Mesendoderm (in vitro differentiated cells): ENCODE data around the gene KDM5C.

Experiments used
- DNase-seq: peaks from one replicate; pipeline ENCODE4 v3.0.0; 2013
- H2AK5ac ChIP-seq: 2 replicates; pipeline ENCODE4 v1.6.1; 2013; ENCODE audit warnings: low read length, inconsistent platforms
- H2BK120ac ChIP-seq: 2 replicates; pipeline ENCODE4 v1.6.1; 2013; ENCODE audit warnings: low read depth, mild to moderate bottlenecking, low read length, moderate library complexity, mixed read lengths
- H2BK15ac ChIP-seq: replicated peaks from 2 replicates; pipeline ENCODE4 v1.6.1; 2013; ENCODE audit warnings: low read depth, mild to moderate bottlenecking, moderate library complexity
- H2BK5ac ChIP-seq: 2 replicates; pipeline ENCODE4 v1.6.1; 2013; ENCODE audit warnings: low read length, inconsistent platforms
- H3K18ac ChIP-seq: 2 replicates; pipeline ENCODE4 v1.6.1; 2013; ENCODE audit warnings: mild to moderate bottlenecking, low read length, mixed read lengths
- H3K23ac ChIP-seq: one replicate; pipeline ENCODE4 v1.6.1; 2013; ENCODE audit warnings: low read length
- H3K27ac ChIP-seq: 2 replicates; pipeline ENCODE4 v1.5.1; 2013; ENCODE audit warnings: low read depth, mild to moderate bottlenecking, inconsistent platforms, low read length, moderate library complexity
- H3K27me3 ChIP-seq: 2 replicates; pipeline ENCODE4 v1.6.1; 2013; ENCODE audit warnings: low read length, control low read depth, mild to moderate bottlenecking, inconsistent platforms; ENCODE audit not compliant: insufficient read depth, poor library complexity
- H3K36me3 ChIP-seq: 2 replicates; pipeline ENCODE4 v1.6.1; 2013; ENCODE audit warnings: low read length, inconsistent platforms; ENCODE audit not compliant: control insufficient read depth, insufficient read depth
- H3K4ac ChIP-seq: one replicate; pipeline ENCODE4 v1.6.1; 2013; ENCODE audit warnings: low read depth, mild to moderate bottlenecking, low read length, moderate library complexity
- H3K4me1 ChIP-seq: 2 replicates; pipeline ENCODE4 v1.6.1; 2013; ENCODE audit warnings: low read depth, low read length, inconsistent platforms; ENCODE audit not compliant: control insufficient read depth
- H3K4me2 ChIP-seq: 2 replicates; pipeline ENCODE4 v1.6.1; 2013; ENCODE audit warnings: low read length
- H3K4me3 ChIP-seq: 2 replicates; pipeline ENCODE4 v1.5.1; 2013; ENCODE audit warnings: mild to moderate bottlenecking, low read length
- H3K56ac ChIP-seq: one replicate; pipeline ENCODE4 v1.6.1; 2013; ENCODE audit warnings: low read length
- H3K79me1 ChIP-seq: 2 replicates; pipeline ENCODE4 v1.6.1; 2013; ENCODE audit warnings: low read length, inconsistent platforms
- H3K79me2 ChIP-seq: 2 replicates; pipeline ENCODE4 v1.6.1; 2013; ENCODE audit warnings: mild to moderate bottlenecking, low read length; ENCODE audit not compliant: control insufficient read depth, insufficient read depth
- H3K9ac ChIP-seq: 2 replicates; pipeline ENCODE4 v1.6.1; 2013; ENCODE audit warnings: low read length, inconsistent platforms
- H4K5ac ChIP-seq: one replicate; pipeline ENCODE4 v1.6.1; 2013; ENCODE audit warnings: low read length
- H4K8ac ChIP-seq: one replicate; pipeline ENCODE4 v1.6.1; 2013; ENCODE audit warnings: low read depth, mild to moderate bottlenecking, control low read depth, low read length, moderate library complexity
- WGBS: extraction: QIAGEN DNeasy Blood & Tissue Kit; methylation state at CpG from one replicate; pipeline ENCODE4 v1.1.7; 2013; ENCODE audit warnings: low lambda C conversion rate, missing lambda C conversion rate; ENCODE audit not compliant: insufficient coverage; ENCODE audit errors: extremely low coverage; 5-methylcytosine and 5-hydroxymethylcytosine counted together

The KDM5C gene

DNA sequence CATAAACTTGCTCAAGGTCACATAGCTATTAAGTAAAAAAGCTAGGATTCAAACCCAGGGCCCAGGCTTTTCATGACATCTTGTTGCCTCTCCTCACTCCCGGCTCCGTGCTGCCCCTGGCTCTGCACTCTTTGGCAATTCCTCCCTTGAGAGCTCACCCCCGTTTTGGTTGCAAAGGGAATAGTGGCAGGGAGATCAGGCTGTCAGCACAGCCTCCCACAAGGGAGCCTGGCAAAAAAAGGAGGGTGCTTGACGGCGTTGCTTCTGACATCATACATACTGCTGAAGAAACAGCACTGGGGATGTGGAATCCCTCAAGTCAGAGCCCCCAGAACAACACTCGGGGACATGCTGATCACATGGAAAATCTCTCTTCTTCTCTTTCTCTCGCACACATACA, 35.8 kb upstream of the KDM5C start:
- H3K18ac ChIP-seq, result no peak overlapping the region
- H3K79me1 ChIP-seq, result no peaks in the 10 kb centered on the region
- no peaks in the 10 kb centered on the region for H3K4me1 ChIP-seq
- no peaks in the 10 kb centered on the region for H3K27me3 ChIP-seq
- WGBS, result no CpG with 5 or more reads among the region's 7 CpGs
- H3K4me3 ChIP-seq, result no peak overlapping the region
- H3K56ac ChIP-seq, result no peak overlapping the region
- H2BK15ac ChIP-seq, result no peak overlapping the region
- H3K79me2 ChIP-seq, result no peaks in the 10 kb centered on the region
- H2BK120ac ChIP-seq, result no peak overlapping the region
- no peak overlapping the region for H4K8ac ChIP-seq
- H2BK5ac ChIP-seq, result no peak overlapping the region
- H3K4me2 ChIP-seq, result no peak overlapping the region
- H3K36me3 ChIP-seq, result no peaks in the 10 kb centered on the region
- no peak overlapping the region for H3K9ac ChIP-seq
- H3K4ac ChIP-seq, result no peak overlapping the region
- no peak overlapping the region for H2AK5ac ChIP-seq
- H4K5ac ChIP-seq, result no peak overlapping the region
- H3K27ac ChIP-seq, result no peak overlapping the region
- H3K23ac ChIP-seq, result no peak overlapping the region
- no peak for DNase-seq

DNA sequence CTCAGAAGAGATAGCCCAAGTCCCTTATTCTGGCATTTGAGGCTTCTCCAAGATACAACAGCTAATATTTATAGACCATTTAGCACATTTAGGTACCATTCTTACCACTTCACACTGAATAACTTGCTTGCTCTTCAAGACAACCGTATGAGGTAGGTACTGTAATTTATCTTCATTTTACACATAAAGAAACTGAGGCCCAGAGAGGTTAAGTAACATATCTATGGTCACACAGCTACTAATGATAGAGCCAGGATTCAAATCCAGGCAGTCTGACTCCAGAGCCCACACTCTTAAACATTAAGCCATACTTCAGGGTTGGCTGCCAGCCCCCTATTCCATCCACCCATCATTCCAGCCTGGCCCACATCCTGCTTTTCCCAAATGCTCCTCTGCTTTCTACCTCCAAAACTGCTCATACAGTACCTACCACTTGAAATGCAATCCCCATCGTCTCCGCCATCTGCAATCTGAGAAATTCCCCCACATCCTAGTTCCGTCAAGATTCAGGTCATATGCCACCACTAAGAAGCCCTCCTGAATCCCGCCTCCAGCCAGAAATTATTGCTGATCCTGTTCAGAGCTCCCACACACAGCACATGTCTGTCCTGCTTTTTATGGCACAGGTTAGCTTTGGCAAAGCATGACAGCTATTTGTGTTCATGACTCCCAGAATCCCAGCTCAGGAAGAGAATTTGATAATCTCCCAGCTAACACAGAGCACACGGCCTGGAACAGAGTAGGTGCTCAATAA, 32.8 kb upstream of the KDM5C start:
- H3K9ac ChIP-seq, result no peak overlapping the region
- H3K4me1 ChIP-seq, result no peaks in the 10 kb centered on the region
- no peak overlapping the region for H3K56ac ChIP-seq
- no peak overlapping the region for H2BK15ac ChIP-seq
- no peak for DNase-seq
- H3K79me1 ChIP-seq, result no peaks in the 10 kb centered on the region
- H3K23ac ChIP-seq, result no peak overlapping the region
- no peaks in the 10 kb centered on the region for H3K36me3 ChIP-seq
- no peak overlapping the region for H2AK5ac ChIP-seq
- no peak overlapping the region for H4K8ac ChIP-seq
- no peak overlapping the region for H2BK5ac ChIP-seq
- no peaks in the 10 kb centered on the region for H3K79me2 ChIP-seq
- no peaks in the 10 kb centered on the region for H3K27me3 ChIP-seq
- H3K4me3 ChIP-seq, result no peak overlapping the region
- no peak overlapping the region for H2BK120ac ChIP-seq
- no peak overlapping the region for H3K27ac ChIP-seq
- no peak overlapping the region for H3K4ac ChIP-seq
- H3K4me2 ChIP-seq, result no peak overlapping the region
- no CpG with 5 or more reads among the region's 6 CpGs for WGBS
- no peak overlapping the region for H4K5ac ChIP-seq
- no peak overlapping the region for H3K18ac ChIP-seq

DNA sequence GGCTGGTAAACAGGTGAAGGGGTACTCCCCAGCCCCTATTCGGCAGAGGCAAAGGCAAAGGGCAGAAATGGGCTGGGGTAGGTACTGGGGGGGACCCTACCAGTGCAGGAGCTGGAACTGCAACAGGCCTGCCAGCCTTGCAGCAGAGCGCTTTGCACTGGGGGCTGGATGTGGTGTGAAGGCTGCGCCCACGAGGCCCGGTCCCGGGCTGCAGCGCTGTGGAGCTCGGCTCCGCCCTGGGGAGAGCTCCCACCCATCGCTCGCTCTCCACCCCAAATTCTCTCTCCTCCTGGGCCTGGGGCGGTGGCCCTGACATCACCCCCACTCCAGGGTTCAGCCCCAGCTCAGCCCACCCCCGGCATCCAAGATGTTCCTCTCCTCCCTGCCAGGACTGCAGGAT, 32.2 kb upstream of the KDM5C start:
- Histone ChIP-seq H3K79me1 (no peaks in the 10 kb centered on the region), H4K5ac (no peak overlapping the region), H3K27me3 (no peaks in the 10 kb centered on the region), H2BK5ac (no peak overlapping the region), H3K56ac (no peak overlapping the region), H3K79me2 (no peaks in the 10 kb centered on the region), H3K27ac (no peak overlapping the region), H3K4me3 (no peak overlapping the region), H4K8ac (no peak overlapping the region), H2BK120ac (no peak overlapping the region), H3K36me3 (no peaks in the 10 kb centered on the region), H2AK5ac (no peak overlapping the region), H3K4me1 (no peaks in the 10 kb centered on the region), H3K18ac (no peak overlapping the region), H2BK15ac (no peak overlapping the region), H3K9ac (no peak overlapping the region), H3K4ac (no peak overlapping the region), H3K4me2 (no peak overlapping the region), H3K23ac (no peak overlapping the region)
- no peak for DNase-seq
- WGBS, result no CpG with 5 or more reads among the region's 13 CpGs

DNA sequence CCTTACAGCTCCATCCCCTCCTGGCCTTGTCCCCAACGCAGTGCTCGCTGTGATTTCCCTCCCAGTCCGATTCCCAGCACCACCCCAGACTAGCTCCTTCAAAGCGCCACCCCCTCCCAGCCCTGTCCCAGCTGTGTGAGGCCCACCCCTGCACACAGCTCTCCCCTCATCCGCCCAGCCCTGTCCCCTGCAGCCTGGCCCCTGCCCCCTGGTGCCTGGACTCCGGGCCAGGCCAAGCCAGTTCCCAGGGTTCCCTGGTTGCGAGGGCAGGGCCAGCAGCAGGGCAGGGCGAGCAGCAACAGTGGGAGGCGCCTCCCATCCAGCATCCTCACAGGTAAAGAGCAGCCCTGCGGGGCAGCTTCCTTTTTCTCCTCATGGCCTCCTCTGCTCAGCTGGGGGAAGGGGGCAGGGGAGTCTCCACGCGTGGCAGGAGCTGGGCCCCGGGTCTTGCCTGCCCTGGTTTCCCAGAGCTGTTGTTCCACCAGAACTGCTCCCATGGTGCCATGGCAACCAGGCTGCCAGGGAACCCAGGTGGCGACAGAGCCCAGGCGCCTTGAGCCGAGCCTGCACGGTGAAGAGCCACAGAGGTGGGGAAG, 31.5 kb upstream of the KDM5C start:
- peak; percentile 53 for DNase-seq
- no peak overlapping the region for H3K9ac ChIP-seq

DNA sequence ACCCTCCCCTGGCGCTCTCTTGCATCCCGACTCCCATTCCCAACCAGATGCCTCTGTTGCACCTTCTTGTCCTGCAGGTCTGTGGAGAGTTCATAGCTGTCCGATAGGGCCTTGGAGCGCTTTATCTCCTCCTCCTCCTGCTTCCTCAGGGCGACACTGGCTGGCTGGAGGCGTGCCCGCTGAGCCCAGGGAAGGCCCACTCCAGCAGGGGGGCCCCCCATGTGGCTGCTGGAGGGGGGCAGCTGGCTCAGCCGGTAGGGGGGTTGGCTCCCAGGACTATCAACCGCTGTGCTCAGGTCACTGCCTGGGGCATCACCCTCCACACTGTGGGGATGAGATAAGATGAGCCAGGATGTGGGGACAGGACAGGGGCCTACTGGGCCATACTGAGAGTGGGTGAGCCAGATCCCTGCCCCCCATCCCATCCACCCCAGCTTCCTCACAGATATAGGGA, 30.8 kb upstream of the KDM5C start:
- no peak overlapping the region for H2BK15ac ChIP-seq
- no peaks in the 10 kb centered on the region for H3K79me2 ChIP-seq
- no peak overlapping the region for H3K4me2 ChIP-seq
- H3K27ac ChIP-seq, result no peak overlapping the region
- H3K27me3 ChIP-seq, result no peaks in the 10 kb centered on the region
- H4K8ac ChIP-seq, result no peak overlapping the region
- no peak for DNase-seq
- H2BK5ac ChIP-seq, result no peak overlapping the region
- H3K18ac ChIP-seq, result no peak overlapping the region
- no peak overlapping the region for H2BK120ac ChIP-seq
- H3K9ac ChIP-seq, result no peak overlapping the region
- H4K5ac ChIP-seq, result no peak overlapping the region
- H3K4ac ChIP-seq, result no peak overlapping the region
- no peak overlapping the region for H3K4me3 ChIP-seq
- no peaks in the 10 kb centered on the region for H3K79me1 ChIP-seq
- no peaks in the 10 kb centered on the region for H3K36me3 ChIP-seq
- no peak overlapping the region for H2AK5ac ChIP-seq
- peak overlapping the region; percentile 64 for H3K56ac ChIP-seq
- no CpG with 5 or more reads among the region's 9 CpGs for WGBS
- H3K4me1 ChIP-seq, result no peaks in the 10 kb centered on the region
- no peak overlapping the region for H3K23ac ChIP-seq

More for the DNA sequence above, 31.5 kb upstream of the KDM5C start:
- H3K23ac ChIP-seq, result no peak overlapping the region
- H4K8ac ChIP-seq, result no peak overlapping the region
- no peaks in the 10 kb centered on the region for H3K79me2 ChIP-seq
- H4K5ac ChIP-seq, result no peak overlapping the region
- no peaks in the 10 kb centered on the region for H3K79me1 ChIP-seq
- no peak overlapping the region for H3K4me3 ChIP-seq
- no peak overlapping the region for H3K4ac ChIP-seq
- H3K18ac ChIP-seq, result no peak overlapping the region
- no peaks in the 10 kb centered on the region for H3K4me1 ChIP-seq
- H2BK120ac ChIP-seq, result no peak overlapping the region
- H3K27me3 ChIP-seq, result no peaks in the 10 kb centered on the region
- no peak overlapping the region for H2AK5ac ChIP-seq
- H3K56ac ChIP-seq, result peak overlapping the region; percentile 64
- no CpG with 5 or more reads among the region's 17 CpGs for whole genome bisulfite sequencing
- no peak overlapping the region for H2BK5ac ChIP-seq
- no peak overlapping the region for H2BK15ac ChIP-seq
- H3K27ac ChIP-seq, result no peak overlapping the region
- no peaks in the 10 kb centered on the region for H3K36me3 ChIP-seq
- H3K4me2 ChIP-seq, result no peak overlapping the region
